Pancreas (tissue), 10 donors: ENCODE results near the gene SOX18. TPM values are rescaled to one million over a fixed set of nuclear protein-coding genes. Genes with fewer than 3 reads are reported as not detected.
A peak's percentile ranks its signal among the peaks of the same experiment; 100 is the strongest.

Experiments
- ATAC-seq, 4 donors: fragments of 200-7000 bp; cut with Tn5 transposase; one replicate each; pipeline versions ENCODE4 v1.8.0 to v1.9.1; 2020; ENCODE audit warnings: mild to moderate bottlenecking in 4 of 4, moderate library complexity in 4 of 4
- DNase-seq, 6 donors: peaks; one replicate each; pipeline ENCODE4 v3.0.0-alpha.2; 2020
- FAIRE-seq: peaks from 2 replicates; lab custom pipeline; 2012; peaks lifted over from hg19 to GRCh38; lab: Jason Lieb, UNC
- H3K27ac ChIP-seq, 4 donors: fragments of 200-600 bp; sonication (generic); 1 replicate in 3 of 4; 2 replicates in 1 of 4; pipeline versions ENCODE4 v1.5.0 to v1.8.0; 2020
- H3K27me3 ChIP-seq, 4 donors: fragments of 200-600 bp; one replicate each; pipeline ENCODE4 v1.8.0; 2021
- H3K36me3 ChIP-seq, 3 donors: fragments of 200-600 bp; sonication (generic) in 1 of 3; one replicate each; pipeline versions ENCODE4 v1.5.0 to v1.8.0; 2020 to 2021
- H3K4me1 ChIP-seq, 3 donors: fragments of 200-600 bp; one replicate each; pipeline ENCODE4 v1.8.0; 2021
- H3K4me3 ChIP-seq, 4 donors: fragments of 200-600 bp; sonication (generic) in 2 of 4; one replicate each; pipeline versions ENCODE4 v1.5.0 to v1.8.0; 2020 to 2021
- H3K9me3 ChIP-seq, 4 donors: fragments of 200-600 bp; one replicate each; pipeline ENCODE4 v1.8.0; 2021
- WGBS, 2 donors: extraction: QIAGEN DNeasy Blood & Tissue Kit; methylation state at CpG; one replicate each; pipeline ENCODE4 v1.1.7; 2013; 5-methylcytosine and 5-hydroxymethylcytosine counted together
- intact Hi-C, 3 donors: fragments of 100-400 bp; cut with DNase I; formaldehyde crosslinking; loops; one replicate each; pipeline versions ENCODE4 v1.11.1 to v1.14.2; 2022
- polyA plus RNA-seq, 2 donors: library from polyadenylated mRNA; stranded (reverse); fragments of 200-250 nt; gene quantifications; one replicate each; pipeline ENCODE4 v1.2.3, GENCODE V29; 2013
- total RNA-seq, 6 donors: library from RNA; stranded (reverse); fragmentation: NEBNext Ultra II Directional in 4 of 6; extraction: Animal tissue kit (Norgen Biotek cat#: 25700) in 4 of 6; gene quantifications; one replicate each; pipeline versions ENCODE4 v1.2.1 to v1.2.4, GENCODE V29; 2021 to 2023
- TF ChIP-seq, protein P1 (sequence below), 4 donors: fragments of 200-600 bp; sonication (generic) in 3 of 4; IDR thresholded peaks; one replicate each; pipeline versions ENCODE4 v1.5.0 to v1.8.0; 2021; ENCODE audit warnings: antibody characterized with exemption in 4 of 4
- donor health status: healthy with polysubstance abuse.
- donor health status: DM: no; HTN: no; CAD: no; lungs with moderate emphysema.
- donor health status: DM: no; HTN: no; CAD: no.
- donor health status: control.
- donor health status: control.
- donor health status: Bipolar disorder and iron deficiency.
- donor health status: DM: yes; HTN: yes; CAD: no.
- donor health status: DM: no; HTN: no; CAD: no.
- donor health status: DM: no; HTN: no; CAD: no.
- donor health status: DM: yes; HTN: yes; CAD: no.

The SOX18 gene
- total and polyA plus RNA-seq, 8 donors, result 3.7 to 9.1 (median 6.0) TPM

DNA sequence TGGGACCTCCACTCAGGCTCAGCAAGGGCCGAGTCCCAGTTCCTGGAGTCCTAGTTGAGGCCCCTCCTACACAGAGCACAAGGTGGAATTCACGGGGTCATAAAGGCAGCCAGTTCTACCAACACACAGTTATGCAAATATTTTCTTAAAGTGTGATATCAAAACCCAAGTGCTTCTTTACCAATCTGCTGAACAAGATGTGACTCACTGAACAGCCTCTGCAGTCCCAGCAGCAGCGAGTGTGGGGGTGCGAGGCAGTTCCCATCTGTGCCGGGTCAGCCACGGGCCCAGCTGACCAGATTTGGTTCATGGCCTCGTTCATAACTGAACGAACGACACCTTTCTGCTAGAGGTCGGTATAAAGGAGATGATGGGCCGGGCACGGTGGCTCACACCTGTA is 9.1 kb upstream of the SOX18 start:
- H3K4me3 ChIP-seq, result no peak overlapping the region

DNA sequence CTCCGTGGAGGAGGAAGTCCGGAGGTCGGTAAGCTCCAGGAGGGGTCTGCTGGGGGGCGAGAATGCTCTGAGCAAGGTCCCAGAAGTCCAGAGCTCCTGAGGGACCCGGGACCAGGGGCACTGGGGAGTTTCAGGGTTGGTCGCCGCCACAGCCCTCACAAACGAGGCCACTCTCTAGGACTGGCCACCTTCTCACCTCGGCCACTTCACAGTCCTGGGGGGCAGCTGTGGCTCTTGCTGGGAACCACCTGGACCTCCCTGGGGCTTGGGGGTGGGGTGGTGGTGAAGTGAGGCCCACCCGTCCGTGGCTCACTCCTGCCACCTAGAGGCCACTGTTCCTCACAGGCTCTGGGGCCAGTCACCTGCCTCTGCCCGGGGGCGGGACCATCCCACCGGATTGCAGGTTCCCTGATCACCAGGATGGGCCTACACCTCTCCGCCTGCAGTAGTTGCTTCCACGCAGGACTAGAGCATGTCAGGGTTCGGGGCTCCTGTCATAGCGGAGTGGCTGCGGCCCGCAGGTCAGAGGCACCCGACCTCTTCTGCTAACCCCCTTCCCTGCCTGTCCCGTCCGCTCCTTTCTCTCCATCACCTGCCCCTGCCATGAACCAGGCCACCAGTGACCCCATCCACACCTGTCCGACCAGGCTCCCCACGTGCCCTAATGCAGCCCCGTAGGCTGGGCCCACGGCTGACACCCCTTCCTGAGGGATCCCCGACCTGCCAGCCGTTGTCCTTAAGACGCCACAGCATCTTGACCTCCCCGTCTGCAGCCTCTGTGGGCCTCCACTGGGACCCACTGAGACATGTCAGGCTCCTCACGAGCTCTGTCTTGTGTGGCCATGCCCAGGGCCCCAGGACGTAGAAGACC is 8.4 kb upstream of the SOX18 start:
- Histone ChIP-seq H3K27me3 (no peaks in the 10 kb centered on the region), H3K4me3 (no peak overlapping the region), H3K4me1 (peaks cover 0 to 4% (median 0%) of the 10 kb centered on the region in 3 donors), H3K36me3 (no peaks in the 10 kb centered on the region), H3K27ac (no peak overlapping the region), H3K9me3 (no peaks in the 10 kb centered on the region)
- intact Hi-C loops, result no loop called here
- 24 to 28% methylated on average over 33 of the region's 33 CpGs for WGBS, 2 donors
- DNase-seq, result peak in 5 of 6 donors; percentile 61 to 91 (median 81)
- TF ChIP-seq, protein P1, sequence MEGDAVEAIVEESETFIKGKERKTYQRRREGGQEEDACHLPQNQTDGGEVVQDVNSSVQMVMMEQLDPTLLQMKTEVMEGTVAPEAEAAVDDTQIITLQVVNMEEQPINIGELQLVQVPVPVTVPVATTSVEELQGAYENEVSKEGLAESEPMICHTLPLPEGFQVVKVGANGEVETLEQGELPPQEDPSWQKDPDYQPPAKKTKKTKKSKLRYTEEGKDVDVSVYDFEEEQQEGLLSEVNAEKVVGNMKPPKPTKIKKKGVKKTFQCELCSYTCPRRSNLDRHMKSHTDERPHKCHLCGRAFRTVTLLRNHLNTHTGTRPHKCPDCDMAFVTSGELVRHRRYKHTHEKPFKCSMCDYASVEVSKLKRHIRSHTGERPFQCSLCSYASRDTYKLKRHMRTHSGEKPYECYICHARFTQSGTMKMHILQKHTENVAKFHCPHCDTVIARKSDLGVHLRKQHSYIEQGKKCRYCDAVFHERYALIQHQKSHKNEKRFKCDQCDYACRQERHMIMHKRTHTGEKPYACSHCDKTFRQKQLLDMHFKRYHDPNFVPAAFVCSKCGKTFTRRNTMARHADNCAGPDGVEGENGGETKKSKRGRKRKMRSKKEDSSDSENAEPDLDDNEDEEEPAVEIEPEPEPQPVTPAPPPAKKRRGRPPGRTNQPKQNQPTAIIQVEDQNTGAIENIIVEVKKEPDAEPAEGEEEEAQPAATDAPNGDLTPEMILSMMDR (IDR thresholded peaks at IDR 0.05), result peak; percentile 81 to 90 (median 86)
- FAIRE-seq, result no peak
- peak; percentile 67 to 85 (median 78) for ATAC-seq

More for the DNA sequence above, 9.1 kb upstream of the SOX18 start:
- DNase-seq (no peak), FAIRE-seq (no peak), ATAC-seq (no peak)
- H3K9me3 ChIP-seq, result no peaks in the 10 kb centered on the region
- H3K36me3 ChIP-seq, result no peaks in the 10 kb centered on the region
- intact Hi-C loops, result no loop called here
- no peak overlapping the region for H3K27ac ChIP-seq
- H3K4me1 ChIP-seq, result peaks cover 0 to 4% (median 0%) of the 10 kb centered on the region in 3 donors
- WGBS, 2 donors, result 63 to 64% methylated on average over 12 of the region's 12 CpGs
- no peaks in the 10 kb centered on the region for H3K27me3 ChIP-seq
- TF ChIP-seq, protein P1 (IDR thresholded peaks at IDR 0.05), result no peak

DNA sequence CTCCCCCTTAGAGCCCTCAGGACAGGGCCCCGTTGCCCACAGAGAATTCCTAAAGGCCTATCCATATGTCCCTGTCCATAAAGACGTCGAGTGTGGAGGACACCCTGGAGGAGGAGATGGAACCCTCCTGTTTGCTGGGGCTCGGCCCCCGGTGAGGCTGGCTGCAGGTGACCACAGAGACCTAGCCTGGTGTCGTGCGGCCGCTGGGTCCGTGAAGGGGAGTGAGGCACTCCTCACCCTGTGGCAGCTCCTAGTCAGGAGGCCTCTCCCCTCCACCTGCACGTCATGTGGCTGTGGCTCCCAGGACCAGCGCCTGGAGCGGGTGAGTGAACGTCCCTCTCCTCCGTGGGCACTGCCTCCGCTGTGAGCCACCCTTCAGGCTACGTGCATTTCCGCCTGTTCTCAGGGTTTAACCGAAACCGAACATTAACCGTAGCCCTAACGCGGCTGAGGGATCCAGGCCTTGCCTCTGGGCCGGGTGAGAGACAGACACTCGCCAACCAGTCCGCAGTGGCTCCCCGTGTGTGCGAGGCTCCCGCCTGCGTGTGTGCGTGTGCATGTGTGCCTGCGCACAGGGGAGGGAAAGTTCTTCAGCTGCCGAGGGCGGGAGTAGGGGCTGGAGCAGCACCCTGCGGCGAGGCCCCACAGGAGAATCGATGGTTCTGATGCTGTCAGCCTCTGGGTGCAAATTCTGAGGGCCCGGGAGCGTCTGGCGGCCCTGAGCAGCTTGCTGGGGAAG is 7.6 kb upstream of the SOX18 start:
- ATAC-seq, result no peak
- H3K27me3 ChIP-seq, result no peaks in the 10 kb centered on the region
- no peaks in the 10 kb centered on the region for H3K36me3 ChIP-seq
- H3K4me1 ChIP-seq, result no peaks in the 10 kb centered on the region
- DNase-seq, result no peak
- TF ChIP-seq, protein P1 (IDR thresholded peaks at IDR 0.05), result no peak
- H3K4me3 ChIP-seq, result no peak overlapping the region
- intact Hi-C loops, result no loop called here
- no peak for FAIRE-seq
- no peaks in the 10 kb centered on the region for H3K9me3 ChIP-seq
- no peak overlapping the region for H3K27ac ChIP-seq
- 54 to 57% methylated on average over 39 of the region's 39 CpGs for WGBS, 2 donors

DNA sequence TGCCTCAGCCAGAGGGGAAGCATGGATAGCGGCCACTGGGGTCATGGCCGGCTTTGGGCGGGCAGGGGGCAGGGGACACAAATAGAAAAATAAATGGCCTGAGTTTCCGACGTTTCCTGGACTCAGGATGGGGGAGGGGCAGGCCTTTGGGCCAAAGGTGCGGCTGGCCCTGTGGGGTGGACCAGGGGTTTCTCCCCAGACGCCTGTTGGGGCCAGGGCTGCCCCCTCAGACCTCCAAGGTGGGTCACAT is 7.1 kb upstream of the SOX18 start:
- no peak overlapping the region for H3K4me3 ChIP-seq
- no peak for FAIRE-seq

More for the DNA sequence above, 7.1 kb upstream of the SOX18 start:
- H3K27ac ChIP-seq, result no peak overlapping the region
- intact Hi-C loops, result no loop called here
- H3K27me3 ChIP-seq, result no peaks in the 10 kb centered on the region
- DNase-seq, result no peak
- TF ChIP-seq, protein P1 (IDR thresholded peaks at IDR 0.05), result no peak
- no peak for ATAC-seq
- H3K9me3 ChIP-seq, result no peaks in the 10 kb centered on the region
- H3K4me1 ChIP-seq, result no peaks in the 10 kb centered on the region
- no peaks in the 10 kb centered on the region for H3K36me3 ChIP-seq
- WGBS, 2 donors, result 42 to 44% methylated on average over 7 of the region's 7 CpGs
